MM.1S (cell line): ENCODE data around the gene NEU4.

Experiments
- DNase-seq: peaks from one replicate; pipeline ENCODE4 v3.0.0-alpha.2; 2015
- H2AFZ ChIP-seq: fragments of 300-600 bp; sonication (generic); 2 replicates; pipeline ENCODE4 v1.6.0; 2016; ENCODE audit warnings: antibody characterized with exemption, low read length
- H3F3A ChIP-seq: fragments of 300-600 bp; sonication (generic); 2 replicates; pipeline ENCODE4 v1.6.1; 2016; ENCODE audit warnings: mild to moderate bottlenecking, antibody characterized with exemption, low read length, moderate library complexity, mixed read lengths; ENCODE audit not compliant: insufficient read depth
- H3K27ac ChIP-seq: fragments of 300-600 bp; sonication (generic); 2 replicates; pipeline ENCODE4 v1.5.1; 2016; ENCODE audit warnings: mild to moderate bottlenecking, low read length
- H3K27me3 ChIP-seq: fragments of 300-600 bp; sonication (generic); replicated peaks from 2 replicates; pipeline ENCODE4 v1.6.0; 2016; ENCODE audit warnings: low read length; ENCODE audit not compliant: insufficient read depth
- H3K36me3 ChIP-seq: fragments of 300-600 bp; sonication (generic); replicated peaks from 2 replicates; pipeline ENCODE4 v1.6.1; 2016; ENCODE audit warnings: mild to moderate bottlenecking, low read length, mixed read lengths; ENCODE audit not compliant: insufficient read depth
- H3K4me1 ChIP-seq: fragments of 300-600 bp; sonication (generic); 2 replicates; pipeline ENCODE4 v1.6.1; 2016; ENCODE audit warnings: low read length, mixed read lengths
- H3K4me2 ChIP-seq: fragments of 300-600 bp; sonication (generic); 2 replicates; pipeline ENCODE4 v1.6.0; 2016; ENCODE audit warnings: low read depth, low read length
- H3K4me3 ChIP-seq: fragments of 300-600 bp; sonication (generic); 2 replicates; pipeline ENCODE4 v1.5.1; 2016; ENCODE audit warnings: low read length, mixed read lengths
- H3K79me2 ChIP-seq: fragments of 300-600 bp; sonication (generic); 2 replicates; pipeline ENCODE4 v1.6.1; 2016; ENCODE audit warnings: mixed run types, low read length, mixed read lengths
- H3K9ac ChIP-seq: fragments of 300-600 bp; sonication (generic); 2 replicates; pipeline ENCODE4 v1.6.1; 2016; ENCODE audit warnings: low read length, mixed read lengths
- H3K9me2 ChIP-seq: fragments of 300-600 bp; sonication (generic); replicated peaks from 2 replicates; pipeline ENCODE4 v1.6.1; 2016; ENCODE audit warnings: mild to moderate bottlenecking, low read length, mixed read lengths; ENCODE audit not compliant: insufficient read depth
- H3K9me3 ChIP-seq: fragments of 300-600 bp; sonication (generic); replicated peaks from 2 replicates; pipeline ENCODE4 v1.6.1; 2016; ENCODE audit warnings: mild to moderate bottlenecking, low read length, mixed read lengths; ENCODE audit not compliant: insufficient read depth
- H4K20me1 ChIP-seq: fragments of 300-600 bp; sonication (generic); 2 replicates; pipeline ENCODE4 v1.6.1; 2016; ENCODE audit warnings: mild to moderate bottlenecking, low read length, moderate library complexity, mixed read lengths; ENCODE audit not compliant: insufficient read depth
- EZH2 ChIP-seq: fragments of 300-600 bp; sonication (generic); optimal IDR thresholded peaks from 2 replicates; pipeline ENCODE3; 2017; ENCODE audit warnings: low read depth, mild to moderate bottlenecking, antibody characterized with exemption, low read length, mixed read lengths
- EZH2phosphoT487 ChIP-seq: fragments of 300-600 bp; sonication (generic); IDR thresholded peaks from 2 replicates; pipeline ENCODE4 v1.6.1; 2018; ENCODE audit warnings: antibody characterized with exemption, low read length
- TF ChIP-seq, protein P1 (sequence below): fragments of 300-600 bp; sonication (generic); IDR thresholded peaks from 2 replicates; pipeline ENCODE4 v1.5.1; 2016; ENCODE audit warnings: antibody characterized with exemption, low read length, mixed read lengths

Gene NEU4

DNA sequence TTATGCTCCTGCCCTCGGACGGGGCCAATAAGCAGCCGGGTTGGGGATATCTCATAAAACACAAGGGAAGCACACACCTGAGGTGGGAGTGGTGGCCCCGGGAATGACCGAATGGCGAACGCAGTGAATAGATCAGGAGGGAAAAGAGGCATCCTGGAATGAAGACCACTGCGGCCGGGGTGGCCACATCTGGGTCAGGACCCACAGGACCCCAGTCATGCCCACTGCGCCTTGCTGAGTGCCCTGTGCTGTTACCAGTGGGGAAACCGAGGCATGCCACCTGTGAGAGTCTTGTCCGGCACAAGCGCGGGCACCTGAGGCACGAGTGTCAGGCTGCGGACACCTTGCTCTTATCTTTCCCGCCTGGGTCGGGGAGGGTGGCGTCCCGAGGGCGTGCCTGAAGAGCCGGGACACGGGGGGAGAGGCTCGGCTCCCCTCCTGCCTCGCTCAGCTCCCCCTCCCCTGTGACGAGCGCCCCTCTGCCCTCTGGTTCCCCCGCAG is 48.1 kb downstream of the NEU4 start:
- Histone ChIP-seq H3K27me3 (no peaks in the 10 kb centered on the region), H4K20me1 (no peaks in the 10 kb centered on the region), H3K4me2 (no peak overlapping the region), H3K79me2 (peaks cover 16% of the 10 kb centered on the region), H3K4me1 (peaks cover 20% of the 10 kb centered on the region), H3F3A (peaks cover 17% of the 10 kb centered on the region), H3K27ac (no peak overlapping the region), H3K9ac (no peak overlapping the region), H3K9me2 (no peaks in the 10 kb centered on the region), H2AFZ (no peak overlapping the region), H3K9me3 (no peaks in the 10 kb centered on the region), H3K36me3 (no peaks in the 10 kb centered on the region), H3K4me3 (no peak overlapping the region)
- TF ChIP-seq EZH2 (no peak), EZH2phosphoT487 (no peak)
- TF ChIP-seq, protein P1, sequence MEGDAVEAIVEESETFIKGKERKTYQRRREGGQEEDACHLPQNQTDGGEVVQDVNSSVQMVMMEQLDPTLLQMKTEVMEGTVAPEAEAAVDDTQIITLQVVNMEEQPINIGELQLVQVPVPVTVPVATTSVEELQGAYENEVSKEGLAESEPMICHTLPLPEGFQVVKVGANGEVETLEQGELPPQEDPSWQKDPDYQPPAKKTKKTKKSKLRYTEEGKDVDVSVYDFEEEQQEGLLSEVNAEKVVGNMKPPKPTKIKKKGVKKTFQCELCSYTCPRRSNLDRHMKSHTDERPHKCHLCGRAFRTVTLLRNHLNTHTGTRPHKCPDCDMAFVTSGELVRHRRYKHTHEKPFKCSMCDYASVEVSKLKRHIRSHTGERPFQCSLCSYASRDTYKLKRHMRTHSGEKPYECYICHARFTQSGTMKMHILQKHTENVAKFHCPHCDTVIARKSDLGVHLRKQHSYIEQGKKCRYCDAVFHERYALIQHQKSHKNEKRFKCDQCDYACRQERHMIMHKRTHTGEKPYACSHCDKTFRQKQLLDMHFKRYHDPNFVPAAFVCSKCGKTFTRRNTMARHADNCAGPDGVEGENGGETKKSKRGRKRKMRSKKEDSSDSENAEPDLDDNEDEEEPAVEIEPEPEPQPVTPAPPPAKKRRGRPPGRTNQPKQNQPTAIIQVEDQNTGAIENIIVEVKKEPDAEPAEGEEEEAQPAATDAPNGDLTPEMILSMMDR: no peak
- DNase-seq: no peak

DNA sequence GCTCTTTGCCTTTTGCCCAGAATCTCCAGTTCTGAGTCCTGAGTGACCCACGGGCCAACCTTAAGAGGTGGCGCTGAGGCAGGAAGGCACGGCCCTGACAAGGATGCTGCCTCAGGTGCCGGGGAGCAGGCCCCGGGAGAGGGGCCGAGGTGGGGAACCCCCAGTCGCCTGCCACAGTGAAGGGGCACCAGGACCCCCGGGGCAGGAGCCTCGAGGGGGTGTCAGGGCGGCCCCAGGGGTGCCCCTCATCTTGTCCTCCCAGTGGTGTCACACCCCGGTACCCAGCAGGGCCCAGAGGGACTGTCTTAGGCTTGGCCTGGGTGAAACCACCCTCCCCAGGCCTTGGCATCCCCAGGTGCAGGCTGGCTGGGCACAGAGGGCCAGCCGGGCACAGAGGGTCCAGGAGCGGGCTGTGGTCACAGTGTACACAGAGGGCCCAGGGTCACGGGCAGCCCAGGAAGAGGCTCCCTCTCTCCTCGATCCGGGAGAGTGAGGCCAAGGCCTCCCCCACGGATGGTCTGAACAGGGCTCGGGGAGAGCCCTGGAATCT is 48.7 kb downstream of the NEU4 start:
- H3K9ac ChIP-seq: no peak overlapping the region
- H4K20me1 ChIP-seq: no peaks in the 10 kb centered on the region
- H3K79me2 ChIP-seq: peaks cover 16% of the 10 kb centered on the region
- peaks cover 20% of the 10 kb centered on the region for H3K4me1 ChIP-seq
- H3K4me2 ChIP-seq: peak overlapping the region; percentile 52; the same call in 1 of the 2 replicates
- no peak overlapping the region for H3K27ac ChIP-seq
- DNase-seq: no peak
- H3K9me2 ChIP-seq: no peaks in the 10 kb centered on the region
- TF ChIP-seq EZH2: no peak
- TF ChIP-seq EZH2phosphoT487: no peak
- TF ChIP-seq, protein P1: no peak
- no peaks in the 10 kb centered on the region for H3K27me3 ChIP-seq
- no peaks in the 10 kb centered on the region for H3K9me3 ChIP-seq
- H3F3A ChIP-seq: peaks cover 17% of the 10 kb centered on the region
- no peaks in the 10 kb centered on the region for H3K36me3 ChIP-seq
- peak overlapping the region; percentile 67; the same call in 1 of the 2 replicates for H3K4me3 ChIP-seq
- H2AFZ ChIP-seq: no peak overlapping the region

DNA sequence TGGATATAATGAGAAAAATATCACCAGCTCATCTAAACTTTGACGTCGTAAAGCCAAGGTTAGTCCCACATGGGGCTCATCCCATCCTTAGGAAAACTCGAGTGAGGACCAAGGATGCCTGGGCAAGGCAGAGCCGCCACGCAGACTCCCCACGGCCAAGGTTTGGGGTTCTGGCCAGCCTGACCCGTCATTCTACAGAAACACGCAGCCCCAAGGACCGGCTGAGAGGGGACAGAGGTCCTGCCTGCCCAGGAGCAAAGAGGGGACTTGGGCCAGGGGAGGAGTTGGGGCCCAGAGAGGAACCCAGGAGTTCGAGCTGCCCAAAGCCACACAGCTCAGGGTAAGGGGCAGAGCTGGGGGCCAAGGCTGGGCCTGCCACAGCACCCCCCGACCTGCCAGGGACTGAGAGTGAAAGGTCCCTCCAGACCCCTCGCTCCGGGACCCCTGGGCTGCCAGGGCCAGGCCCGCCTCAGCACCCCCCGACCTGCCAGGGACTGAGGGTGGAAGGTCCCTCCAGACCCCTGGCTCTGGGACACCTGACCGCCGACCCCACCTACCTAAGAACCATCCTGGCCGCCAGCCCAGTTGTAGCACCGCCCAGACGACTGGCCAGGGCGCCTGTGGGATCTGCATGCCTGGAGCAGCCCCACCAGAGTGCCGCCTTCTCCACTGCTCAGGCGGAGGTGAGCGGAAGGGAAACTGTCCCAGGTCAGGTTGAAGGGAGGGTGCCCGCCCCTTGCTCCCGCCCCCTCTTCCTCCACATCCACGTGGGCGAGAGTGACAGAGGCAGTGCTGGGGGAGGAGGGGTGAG is 49.4 kb downstream of the NEU4 start, which contains the start of gene PDCD1:
Gene PDCD1, minus strand, starts transcription at position 689 of the 811 bp plus-strand sequence. Its CDS starts 56 bp downstream, at position 633.
- H3K27ac ChIP-seq: peak within 1 kb of the TSS; percentile 95

More for the DNA sequence above, 49.4 kb downstream of the NEU4 start, which contains the start of gene PDCD1:
- H4K20me1 ChIP-seq: no peaks in the 10 kb centered on the region
- peaks cover 17% of the 10 kb centered on the region for H3F3A ChIP-seq
- H3K4me1 ChIP-seq: peaks cover 20% of the 10 kb centered on the region
- peak within 1 kb of the TSS; percentile 89 for H3K9ac ChIP-seq
- peaks cover 16% of the 10 kb centered on the region for H3K79me2 ChIP-seq
- H3K4me3 ChIP-seq: peak within 1 kb of the TSS; percentile 67
- no peaks in the 10 kb centered on the region for H3K9me2 ChIP-seq
- no peaks in the 10 kb centered on the region for H3K36me3 ChIP-seq
- peak within 1 kb of the TSS; percentile 39 for H2AFZ ChIP-seq
- peak within 1 kb of the TSS; percentile 83 for H3K4me2 ChIP-seq
- DNase-seq: peak; percentile 79
- H3K9me3 ChIP-seq: no peaks in the 10 kb centered on the region
- TF ChIP-seq EZH2phosphoT487: no peak
- TF ChIP-seq, protein P1: no peak
- no peak for TF ChIP-seq EZH2
- H3K27me3 ChIP-seq: no peaks in the 10 kb centered on the region
